BJ (cell line): ENCODE data around the gene KRT16. TPM values are rescaled to one million over a fixed set of nuclear protein-coding genes. Genes with fewer than 3 reads are reported as not detected.

Experiments
- CTCF ChIA-PET: fragments of 350-600 bp; formaldehyde crosslinking; extraction: SDS; loops from one replicate; lab custom pipeline; 2021; ENCODE audit warnings: antibody characterized with exemption, inconsistent platforms; lab: Yijun Ruan, JAX
- POLR2A ChIA-PET: fragments of 300-600 bp; sonication (Branson Sonifier 250); formaldehyde crosslinking; extraction: SDS; loops from one replicate; lab custom pipeline; 2021; ENCODE audit warnings: antibody characterized with exemption; lab: Charles Lee
- DNase-seq: peaks from one replicate; pipeline ENCODE4 v3.0.0-alpha.2; 2011; ENCODE audit warnings: low read depth
- H3K27me3 ChIP-seq: 2 replicates; pipeline ENCODE4 v1.6.0; 2011; ENCODE audit warnings: low read length; ENCODE audit not compliant: control insufficient read depth, insufficient read depth
- H3K36me3 ChIP-seq: 2 replicates; pipeline ENCODE4 v1.5.1; 2011; ENCODE audit warnings: low read length; ENCODE audit not compliant: control insufficient read depth, insufficient read depth
- H3K4me3 ChIP-seq: 2 replicates; pipeline ENCODE4 v1.5.1; 2011; ENCODE audit warnings: low read depth, mild to moderate bottlenecking, control low read depth, low read length
- CTCF ChIP-seq: IDR thresholded peaks from 2 replicates; pipeline ENCODE4 v1.5.1; 2011; ENCODE audit warnings: low read depth, mild to moderate bottlenecking, control low read depth, inconsistent platforms, low read length, moderate library complexity; ENCODE audit not compliant: insufficient read depth
- polyA plus RNA-seq: library from polyadenylated mRNA; depleted of rRNA; stranded (reverse); fragments of >200 nt; gene quantifications from 2 replicates; pipeline ENCODE4 v1.2.3, GENCODE V29; 2011

KRT16 gene
- polyA plus RNA-seq, 1 experiment, result 1.6 TPM

GRCh38 chr17:41592601-41593305 is 19.8 kb downstream of the KRT16 start:
- no peak overlapping the region for H3K4me3 ChIP-seq
- H3K27me3 ChIP-seq, result peaks cover 21% of the 10 kb centered on the region
- ChIA-PET CTCF (interaction anchor here (1.4 kb wide), 1 partner anchor 14 kb away, joined by 4 read pairs; no protein-coding TSS in a partner anchor), POLR2A (no interaction called here)
- no peak for DNase-seq
- TF ChIP-seq CTCF, result no peak
- no peaks in the 10 kb centered on the region for H3K36me3 ChIP-seq

- TF ChIP-seq CTCF, result no peak
- H3K4me3 ChIP-seq, result no peak overlapping the region
- peaks cover 11% of the 10 kb centered on the region for H3K27me3 ChIP-seq
- ChIA-PET POLR2A (no interaction called here), CTCF (no interaction called here)
- no peaks in the 10 kb centered on the region for H3K36me3 ChIP-seq
- no peak for DNase-seq
These were observed 23.3 kb downstream of the KRT16 start for GRCh38 chr17:41589301-41589700.

GRCh38 chr17:41588126-41588810 is 24.3 kb downstream of the KRT16 start:
- CTCF ChIA-PET, result no interaction called here

DNA sequence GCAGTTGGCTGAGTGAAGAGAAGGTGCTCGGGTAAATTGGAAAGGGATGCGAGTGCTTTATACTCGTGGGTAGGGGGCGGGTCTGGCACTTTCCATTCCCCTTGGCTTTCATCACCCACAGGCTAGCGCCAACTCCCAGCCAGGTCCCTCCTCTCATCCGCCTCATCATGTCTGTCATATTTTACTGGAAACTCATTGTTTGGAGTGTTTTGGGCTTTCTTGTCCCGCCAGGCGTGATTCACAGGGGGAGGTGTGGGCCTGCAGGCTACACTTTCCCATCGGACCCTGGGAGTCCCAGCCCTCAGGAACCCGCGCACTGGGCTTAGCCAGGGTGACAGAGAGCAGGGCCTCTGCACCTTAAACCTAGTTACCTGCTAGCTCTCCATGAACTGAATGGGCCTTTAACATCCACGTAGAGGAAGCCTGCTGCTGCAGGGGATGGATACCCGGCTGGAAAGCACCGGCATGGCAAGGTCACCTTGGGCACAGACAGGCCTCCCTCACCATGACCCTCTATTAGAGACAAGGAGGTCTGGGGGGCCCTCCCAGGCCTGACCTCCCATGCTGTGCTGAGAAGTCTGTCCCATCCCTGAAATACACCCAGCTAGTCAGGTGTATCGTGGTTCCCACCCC is 25.6 kb downstream of the KRT16 start, which contains the start of gene KRT14:
TSS of gene KRT14 (minus strand) at position 33 of the 633 bp plus-strand sequence. CDS start 61 bp downstream, outside the sequence.
- no peak for TF ChIP-seq CTCF

More at GRCh38 chr17:41588126-41588810, 24.3 kb downstream of the KRT16 start:
- POLR2A ChIA-PET, result no interaction called here
- peaks cover 7% of the 10 kb centered on the region; the same call in 1 of the 2 replicates for H3K27me3 ChIP-seq
- H3K36me3 ChIP-seq, result no peaks in the 10 kb centered on the region
- no peak for DNase-seq
- no peak overlapping the region for H3K4me3 ChIP-seq
- TF ChIP-seq CTCF, result no peak

More for the DNA sequence above, 25.6 kb downstream of the KRT16 start, which contains the start of gene KRT14:
- Histone ChIP-seq H3K27me3 (peaks cover 4% of the 10 kb centered on the region; the same call in 1 of the 2 replicates), H3K4me3 (no peak within 1 kb of the TSS), H3K36me3 (no peaks in the 10 kb centered on the region)
- ChIA-PET CTCF (interaction anchor here (0.9 to 1.1 kb wide), 2 partner anchors 23 to 62 kb away, joined by 3 read pairs; no protein-coding TSS in a partner anchor), POLR2A (no interaction called here)
- no peak for DNase-seq
